ENCODE results near the gene DCST1. TPM values are rescaled to one million over a fixed set of nuclear protein-coding genes. Genes with fewer than 3 reads are reported as not detected.

Gene DCST1
- total and polyA plus RNA-seq, 2 donors, result not detected

DNA sequence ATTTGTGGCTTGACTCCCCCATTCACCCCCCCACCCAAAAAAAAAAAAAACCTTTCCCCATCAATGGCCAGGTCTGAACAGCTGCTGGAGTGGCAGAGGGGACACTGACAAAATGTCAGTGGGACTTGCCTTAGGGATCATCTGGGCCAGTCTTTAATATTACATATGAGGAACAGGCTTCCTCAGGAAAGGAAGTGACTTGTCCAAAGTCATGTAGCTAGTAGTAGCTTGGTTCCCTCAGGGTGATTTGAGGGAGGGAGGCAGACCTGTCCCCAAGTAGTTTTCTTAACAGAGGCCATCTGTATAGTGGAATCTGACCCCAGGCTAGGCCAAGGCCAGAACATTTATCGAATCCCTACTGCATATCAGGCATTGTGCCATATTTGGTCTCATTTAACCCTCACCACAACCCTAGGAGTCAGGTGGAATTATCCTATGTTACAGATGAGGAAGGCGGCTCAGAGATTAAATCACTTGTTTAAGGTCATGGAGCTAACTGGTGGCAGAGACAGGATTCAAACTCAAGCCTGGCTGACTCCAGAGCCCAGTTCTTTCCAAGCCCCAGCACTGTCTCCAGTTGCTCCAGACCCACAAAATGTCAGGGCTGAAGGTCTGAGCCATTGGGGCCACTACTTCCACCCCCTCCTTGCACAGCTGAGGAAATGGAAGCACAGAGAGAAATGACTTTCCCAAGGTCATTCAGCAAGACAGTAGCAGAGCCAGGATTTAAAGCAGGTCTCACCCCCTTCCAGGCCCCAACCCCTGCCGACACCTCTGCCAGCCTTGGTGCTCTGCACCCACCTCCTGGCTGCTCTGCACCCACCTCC, 20.6 kb upstream of the DCST1 start:
- Histone ChIP-seq H3K4me3 (ENCODE audit: low read depth, low read length) (no peak overlapping the region), H3K36me3 (ENCODE audit: insufficient read depth) (no peaks in the 10 kb centered on the region), H3K4me1 (ENCODE audit: insufficient read depth) (peaks cover 2% of the 10 kb centered on the region), H3K27ac (ENCODE audit: low read depth) (no peak overlapping the region)
- DNase-seq (ENCODE audit: extremely low spot score), result no peak
- WGBS, result 79% methylated on average over 3 of the region's 3 CpGs

DNA sequence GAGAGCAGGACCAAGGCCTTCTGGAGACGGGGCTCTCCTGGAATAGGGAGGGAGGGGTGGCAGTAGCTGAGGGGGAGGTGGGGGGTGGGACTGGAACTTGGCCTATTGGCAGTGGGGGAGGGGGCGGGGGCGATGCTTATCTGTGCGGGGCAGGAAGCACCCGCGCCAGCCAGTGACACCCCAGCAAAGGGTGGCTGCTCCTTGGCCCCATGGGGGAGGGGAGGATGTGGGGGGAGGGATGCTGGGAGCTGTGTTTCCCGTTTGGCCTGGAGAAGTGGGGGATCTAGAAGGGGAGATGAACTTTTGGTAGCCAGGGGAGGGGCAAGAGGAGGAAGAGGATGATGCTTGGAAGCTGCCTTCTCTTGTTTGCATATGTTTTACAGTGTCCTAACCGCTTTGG, 20.0 kb upstream of the DCST1 start:
- Histone ChIP-seq H3K36me3 (ENCODE audit: insufficient read depth) (no peaks in the 10 kb centered on the region), H3K27ac (ENCODE audit: low read depth) (no peak overlapping the region), H3K4me3 (ENCODE audit: low read depth, low read length) (no peak overlapping the region), H3K4me1 (ENCODE audit: insufficient read depth) (peaks cover 2% of the 10 kb centered on the region)
- DNase-seq (ENCODE audit: extremely low spot score), result no peak
- 52% methylated on average over 8 of the region's 8 CpGs for WGBS

DNA sequence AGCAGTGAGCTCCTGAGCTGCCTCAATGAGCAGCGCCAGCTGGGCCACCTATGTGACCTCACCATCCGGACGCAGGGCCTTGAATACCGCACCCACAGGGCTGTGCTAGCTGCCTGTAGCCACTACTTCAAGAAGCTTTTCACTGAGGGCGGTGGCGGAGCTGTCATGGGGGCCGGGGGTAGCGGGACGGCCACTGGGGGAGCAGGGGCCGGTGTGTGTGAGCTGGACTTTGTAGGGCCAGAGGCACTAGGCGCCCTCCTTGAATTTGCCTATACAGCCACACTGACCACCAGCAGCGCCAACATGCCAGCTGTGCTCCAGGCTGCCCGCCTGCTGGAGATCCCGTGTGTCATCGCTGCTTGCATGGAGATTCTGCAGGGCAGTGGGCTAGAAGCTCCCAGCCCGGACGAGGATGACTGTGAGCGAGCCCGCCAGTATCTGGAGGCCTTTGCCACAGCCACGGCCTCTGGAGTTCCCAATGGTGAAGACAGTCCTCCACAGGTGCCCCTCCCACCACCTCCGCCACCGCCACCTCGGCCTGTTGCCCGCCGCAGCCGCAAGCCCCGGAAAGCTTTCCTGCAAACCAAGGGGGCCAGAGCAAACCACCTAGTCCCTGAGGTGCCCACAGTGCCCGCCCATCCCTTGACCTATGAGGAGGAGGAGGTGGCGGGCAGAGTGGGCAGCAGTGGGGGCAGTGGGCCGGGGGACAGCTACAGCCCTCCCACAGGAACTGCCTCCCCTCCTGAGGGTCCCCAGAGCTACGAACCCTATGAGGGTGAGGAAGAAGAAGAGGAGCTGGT, 18.7 kb upstream of the DCST1 start:
- Histone ChIP-seq H3K27ac (ENCODE audit: low read depth) (no peak overlapping the region), H3K36me3 (ENCODE audit: insufficient read depth) (no peaks in the 10 kb centered on the region), H3K4me1 (ENCODE audit: insufficient read depth) (peaks cover 2% of the 10 kb centered on the region), H3K4me3 (ENCODE audit: low read depth, low read length) (no peak overlapping the region)
- 88% methylated on average over 31 of the region's 31 CpGs for WGBS
- DNase-seq (ENCODE audit: extremely low spot score), result no peak

- Histone ChIP-seq H3K4me3 (ENCODE audit: low read depth, low read length) (no peak overlapping the region), H3K4me1 (ENCODE audit: insufficient read depth) (peaks cover 2% of the 10 kb centered on the region), H3K36me3 (ENCODE audit: insufficient read depth) (no peaks in the 10 kb centered on the region), H3K27ac (ENCODE audit: low read depth) (no peak overlapping the region)
- WGBS, result 86% methylated on average over 16 of the region's 16 CpGs
- no peak for DNase-seq (ENCODE audit: extremely low spot score)
Measured at GRCh38 chr1:155015527-155016230, 17.9 kb upstream of the DCST1 start.

DNA sequence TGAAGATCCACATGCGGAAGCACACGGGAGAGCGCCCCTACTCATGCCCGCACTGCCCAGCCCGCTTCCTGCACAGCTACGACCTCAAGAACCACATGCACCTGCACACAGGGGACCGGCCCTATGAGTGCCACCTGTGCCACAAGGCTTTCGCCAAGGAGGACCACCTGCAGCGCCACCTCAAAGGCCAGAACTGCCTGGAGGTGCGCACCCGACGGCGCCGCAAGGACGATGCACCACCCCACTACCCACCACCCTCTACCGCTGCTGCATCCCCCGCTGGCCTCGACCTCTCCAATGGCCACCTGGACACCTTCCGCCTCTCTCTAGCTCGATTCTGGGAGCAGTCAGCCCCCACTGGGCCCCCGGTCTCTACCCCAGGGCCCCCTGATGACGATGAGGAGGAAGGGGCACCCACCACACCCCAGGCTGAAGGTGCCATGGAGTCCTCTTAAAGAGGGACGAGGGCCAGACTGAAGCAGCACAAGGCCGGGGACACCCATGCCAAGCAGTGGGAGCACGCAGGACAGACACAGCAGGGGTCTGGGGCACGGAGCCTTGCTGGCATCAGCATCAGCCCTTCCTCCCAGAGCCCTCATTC, 17.3 kb upstream of the DCST1 start:
- H3K4me1 ChIP-seq (ENCODE audit: insufficient read depth), result peaks cover 2% of the 10 kb centered on the region

GRCh38 chr1:155017041-155017945, 16.3 kb upstream of the DCST1 start:
- H3K4me1 ChIP-seq (ENCODE audit: insufficient read depth), result peaks cover 2% of the 10 kb centered on the region

More for the DNA sequence above, 17.3 kb upstream of the DCST1 start:
- no peaks in the 10 kb centered on the region for H3K36me3 ChIP-seq (ENCODE audit: insufficient read depth)
- no peak for DNase-seq (ENCODE audit: extremely low spot score)
- no peak overlapping the region for H3K4me3 ChIP-seq (ENCODE audit: low read depth, low read length)
- 88% methylated on average over 26 of the region's 26 CpGs for WGBS
- H3K27ac ChIP-seq (ENCODE audit: low read depth), result peak overlapping the region; percentile 80

DNA sequence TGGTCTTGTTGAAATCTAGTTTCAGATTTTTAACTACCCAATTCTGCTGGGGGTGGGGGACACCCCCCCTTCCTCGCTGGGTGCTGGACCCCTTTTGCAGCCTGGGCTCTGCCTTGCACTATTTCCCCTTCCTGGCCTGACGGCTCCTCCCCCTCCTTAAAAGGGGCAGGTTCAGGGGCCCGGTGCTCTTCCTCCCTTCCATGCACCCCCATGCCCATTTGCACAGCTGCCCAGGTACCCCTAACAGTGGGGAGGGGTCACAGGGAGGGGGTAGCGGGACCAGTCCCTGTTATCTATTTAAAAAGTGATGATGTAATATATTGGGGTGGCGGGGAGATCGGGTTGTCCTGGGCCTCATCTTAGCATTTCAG, 15.7 kb upstream of the DCST1 start:
- Histone ChIP-seq H3K27ac (ENCODE audit: low read depth) (peak overlapping the region; percentile 80), H3K4me3 (ENCODE audit: low read depth, low read length) (no peak overlapping the region), H3K36me3 (ENCODE audit: insufficient read depth) (no peaks in the 10 kb centered on the region), H3K4me1 (ENCODE audit: insufficient read depth) (peaks cover 2% of the 10 kb centered on the region)
- 55% methylated on average over 6 of the region's 6 CpGs for WGBS
- no peak for DNase-seq (ENCODE audit: extremely low spot score)

More at GRCh38 chr1:155017041-155017945, 16.3 kb upstream of the DCST1 start:
- H3K4me3 ChIP-seq (ENCODE audit: low read depth, low read length), result peak overlapping the region; percentile 34
- peak overlapping the region; percentile 80 for H3K27ac ChIP-seq (ENCODE audit: low read depth)
- DNase-seq (ENCODE audit: extremely low spot score), result peak; percentile 59
- H3K36me3 ChIP-seq (ENCODE audit: insufficient read depth), result no peaks in the 10 kb centered on the region
- WGBS, result 3% methylated on average over 49 of the region's 49 CpGs

DNA sequence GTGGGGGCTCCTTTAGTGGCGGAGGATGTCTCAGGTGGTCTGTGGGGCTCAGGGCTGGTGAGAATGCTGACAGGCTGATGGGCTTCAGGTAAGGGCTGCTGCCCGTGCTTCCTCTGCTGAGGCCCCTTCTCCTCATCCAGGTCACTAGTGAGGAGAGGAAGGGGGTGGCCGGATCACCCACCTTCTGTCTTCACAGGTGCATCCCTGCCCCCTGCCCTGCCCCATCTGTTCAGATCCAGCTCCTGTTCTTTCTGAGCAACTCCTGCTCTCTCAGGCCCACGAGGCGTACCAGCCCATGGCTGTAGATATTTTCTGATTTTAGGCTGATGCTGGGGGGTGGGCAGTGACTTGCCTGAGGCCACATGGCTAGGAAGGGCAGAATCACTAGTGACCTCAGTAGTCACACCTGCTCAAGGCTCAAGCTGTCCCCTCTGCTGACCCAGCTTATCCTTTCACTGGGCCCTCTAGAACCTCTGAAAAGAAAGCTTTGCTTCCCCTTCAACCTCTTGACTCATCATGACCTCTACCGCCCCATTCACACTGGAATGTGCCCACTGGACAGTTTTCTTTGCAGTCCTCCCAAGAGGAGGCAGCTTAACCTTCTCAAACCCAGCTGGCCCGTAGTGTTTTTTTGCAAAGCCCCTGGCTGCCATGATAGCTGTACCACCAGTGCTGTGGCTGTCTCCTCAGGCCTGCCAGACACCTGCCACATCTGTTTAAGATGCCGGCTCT, 14.8 kb upstream of the DCST1 start:
- 82% methylated on average over 8 of the region's 8 CpGs for WGBS
- DNase-seq (ENCODE audit: extremely low spot score), result no peak
- no peaks in the 10 kb centered on the region for H3K4me1 ChIP-seq (ENCODE audit: insufficient read depth)
- H3K36me3 ChIP-seq (ENCODE audit: insufficient read depth), result no peaks in the 10 kb centered on the region
- H3K4me3 ChIP-seq (ENCODE audit: low read depth, low read length), result no peak overlapping the region
- H3K27ac ChIP-seq (ENCODE audit: low read depth), result no peak overlapping the region

- Histone ChIP-seq H3K4me1 (ENCODE audit: insufficient read depth) (no peaks in the 10 kb centered on the region), H3K27ac (ENCODE audit: low read depth) (no peak overlapping the region), H3K4me3 (ENCODE audit: low read depth, low read length) (no peak overlapping the region), H3K36me3 (ENCODE audit: insufficient read depth) (no peaks in the 10 kb centered on the region)
- 81% methylated on average over 11 of the region's 11 CpGs for WGBS
- no peak for DNase-seq (ENCODE audit: extremely low spot score)
Measured at GRCh38 chr1:155019377-155020245, 14.0 kb upstream of the DCST1 start.

- WGBS, result 78% methylated on average over 8 of the region's 8 CpGs
- Histone ChIP-seq H3K4me1 (ENCODE audit: insufficient read depth) (no peaks in the 10 kb centered on the region), H3K4me3 (ENCODE audit: low read depth, low read length) (no peak overlapping the region), H3K36me3 (ENCODE audit: insufficient read depth) (no peaks in the 10 kb centered on the region), H3K27ac (ENCODE audit: low read depth) (no peak overlapping the region)
- DNase-seq (ENCODE audit: extremely low spot score), result no peak
Measured at GRCh38 chr1:155022136-155022926, 11.3 kb upstream of the DCST1 start.

GRCh38 chr1:155022927-155023236, 10.7 kb upstream of the DCST1 start:
- no peaks in the 10 kb centered on the region for H3K36me3 ChIP-seq (ENCODE audit: insufficient read depth)
- DNase-seq (ENCODE audit: extremely low spot score), result no peak
- 63% methylated on average over 4 of the region's 4 CpGs for WGBS
- no peak overlapping the region for H3K4me3 ChIP-seq (ENCODE audit: low read depth, low read length)
- no peak overlapping the region for H3K27ac ChIP-seq (ENCODE audit: low read depth)
- H3K4me1 ChIP-seq (ENCODE audit: insufficient read depth), result no peaks in the 10 kb centered on the region
